Measurements from ENCODE around the gene SPRYD3. TPM values are rescaled to one million over a fixed set of nuclear protein-coding genes. Genes with fewer than 3 reads are reported as not detected.

SPRYD3 gene
- total RNA-seq, 1 donor from 2014 or later: 21.8 TPM

GRCh38 chr12:53074283-53074998 is 4.7 kb downstream of the SPRYD3 start:
- no peak for FAIRE-seq
- Mint-ChIP-seq H3K36me3 (ENCODE audit: low read depth, unreplicated experiment) (peaks cover 49% of the 10 kb centered on the region), H3K27me3 (ENCODE audit: low read depth, unreplicated experiment) (no peaks in the 10 kb centered on the region), H3K9me3 (ENCODE audit: unreplicated experiment) (no peaks in the 10 kb centered on the region), H3K4me1 (ENCODE audit: low read depth, unreplicated experiment) (peaks cover 27% of the 10 kb centered on the region), H3K27ac (ENCODE audit: unreplicated experiment) (no peak overlapping the region), H3K4me3 (ENCODE audit: unreplicated experiment) (no peak overlapping the region)
- H4K20me1 ChIP-seq (ENCODE audit: insufficient read depth, low read length): peaks cover 5% of the 10 kb centered on the region
- peaks cover 29% of the 10 kb centered on the region for H3K4me1 ChIP-seq (ENCODE audit: insufficient read depth, low read length)
- peaks cover 26% of the 10 kb centered on the region for H3K79me2 ChIP-seq (ENCODE audit: insufficient read depth, low read length)
- no peak overlapping the region for H3K4me2 ChIP-seq (ENCODE audit: low read length)
- no peak overlapping the region for H3K9ac ChIP-seq (ENCODE audit: low read length)
- H3K27me3 ChIP-seq (ENCODE audit: insufficient read depth, low read length): no peaks in the 10 kb centered on the region
- H3K36me3 ChIP-seq (ENCODE audit: insufficient read depth, low read length): peaks cover 33% of the 10 kb centered on the region
- TF ChIP-seq EZH2 (IDR thresholded peaks at IDR 0.05; ENCODE audit: insufficient read depth, low read length): no peak
- TF ChIP-seq, protein P1, sequence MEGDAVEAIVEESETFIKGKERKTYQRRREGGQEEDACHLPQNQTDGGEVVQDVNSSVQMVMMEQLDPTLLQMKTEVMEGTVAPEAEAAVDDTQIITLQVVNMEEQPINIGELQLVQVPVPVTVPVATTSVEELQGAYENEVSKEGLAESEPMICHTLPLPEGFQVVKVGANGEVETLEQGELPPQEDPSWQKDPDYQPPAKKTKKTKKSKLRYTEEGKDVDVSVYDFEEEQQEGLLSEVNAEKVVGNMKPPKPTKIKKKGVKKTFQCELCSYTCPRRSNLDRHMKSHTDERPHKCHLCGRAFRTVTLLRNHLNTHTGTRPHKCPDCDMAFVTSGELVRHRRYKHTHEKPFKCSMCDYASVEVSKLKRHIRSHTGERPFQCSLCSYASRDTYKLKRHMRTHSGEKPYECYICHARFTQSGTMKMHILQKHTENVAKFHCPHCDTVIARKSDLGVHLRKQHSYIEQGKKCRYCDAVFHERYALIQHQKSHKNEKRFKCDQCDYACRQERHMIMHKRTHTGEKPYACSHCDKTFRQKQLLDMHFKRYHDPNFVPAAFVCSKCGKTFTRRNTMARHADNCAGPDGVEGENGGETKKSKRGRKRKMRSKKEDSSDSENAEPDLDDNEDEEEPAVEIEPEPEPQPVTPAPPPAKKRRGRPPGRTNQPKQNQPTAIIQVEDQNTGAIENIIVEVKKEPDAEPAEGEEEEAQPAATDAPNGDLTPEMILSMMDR (IDR thresholded peaks at IDR 0.05; ENCODE audit: insufficient read depth, low read depth, low read length): no peak
- no peaks in the 10 kb centered on the region for H3K9me3 ChIP-seq (ENCODE audit: insufficient read depth, low read depth, low read length)
- H3K4me3 ChIP-seq (ENCODE audit: insufficient read depth, low read depth, low read length): no peak overlapping the region
- no peak overlapping the region for H2AFZ ChIP-seq (ENCODE audit: low read depth, low read length)
- no peak overlapping the region for H3K27ac ChIP-seq (ENCODE audit: low read depth, low read length)
- no peak for DNase-seq (ENCODE audit: low read depth)

DNA sequence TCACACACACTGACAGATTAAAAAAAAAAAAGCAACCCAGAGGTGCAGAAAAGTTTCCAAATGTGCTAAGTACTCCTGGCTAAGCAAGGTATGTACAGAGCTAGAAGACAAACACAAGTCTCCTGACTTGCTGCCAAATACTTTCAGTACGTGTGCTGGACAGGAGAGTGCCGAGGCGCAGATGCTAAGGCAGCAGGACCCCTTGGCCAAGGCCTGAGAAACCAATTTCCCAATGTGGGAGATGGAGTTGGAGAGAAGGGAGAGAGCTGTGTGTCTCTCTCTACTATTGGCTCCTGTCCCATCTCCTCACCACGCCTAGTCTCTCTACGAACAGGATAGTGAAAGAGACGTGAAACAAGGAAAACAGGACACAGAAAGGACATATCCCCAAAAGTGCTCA is 5.3 kb downstream of the SPRYD3 start:
- Histone ChIP-seq H3K9me3 (ENCODE audit: insufficient read depth, low read depth, low read length) (no peaks in the 10 kb centered on the region), H3K79me2 (ENCODE audit: insufficient read depth, low read length) (peaks cover 26% of the 10 kb centered on the region), H2AFZ (ENCODE audit: low read depth, low read length) (no peak overlapping the region), H3K4me1 (ENCODE audit: insufficient read depth, low read length) (peaks cover 31% of the 10 kb centered on the region), H3K4me2 (ENCODE audit: low read length) (no peak overlapping the region), H3K36me3 (ENCODE audit: insufficient read depth, low read length) (peaks cover 33% of the 10 kb centered on the region), H3K9ac (ENCODE audit: low read length) (no peak overlapping the region), H4K20me1 (ENCODE audit: insufficient read depth, low read length) (peaks cover 5% of the 10 kb centered on the region), H3K4me3 (ENCODE audit: insufficient read depth, low read depth, low read length) (no peak overlapping the region), H3K27ac (ENCODE audit: low read depth, low read length) (no peak overlapping the region), H3K27me3 (ENCODE audit: insufficient read depth, low read length) (no peaks in the 10 kb centered on the region)
- FAIRE-seq (no peak), DNase-seq (ENCODE audit: low read depth) (no peak)
- Mint-ChIP-seq H3K9me3 (ENCODE audit: unreplicated experiment) (no peaks in the 10 kb centered on the region), H3K4me1 (ENCODE audit: low read depth, unreplicated experiment) (peaks cover 27% of the 10 kb centered on the region), H3K27me3 (ENCODE audit: low read depth, unreplicated experiment) (no peaks in the 10 kb centered on the region), H3K27ac (ENCODE audit: unreplicated experiment) (no peak overlapping the region), H3K36me3 (ENCODE audit: low read depth, unreplicated experiment) (peaks cover 54% of the 10 kb centered on the region), H3K4me3 (ENCODE audit: unreplicated experiment) (no peak overlapping the region)
- TF ChIP-seq, protein P1 (IDR thresholded peaks at IDR 0.05; ENCODE audit: insufficient read depth, low read depth, low read length): no peak
- no peak for TF ChIP-seq EZH2 (IDR thresholded peaks at IDR 0.05; ENCODE audit: insufficient read depth, low read length)

All from astrocyte (in vitro differentiated cells and primary cell).